Measurements from ENCODE around the gene PTHLH.

- no peak for TF ChIP-seq POLR2A (IDR thresholded peaks at IDR 0.05)
- TF ChIP-seq, protein P1, sequence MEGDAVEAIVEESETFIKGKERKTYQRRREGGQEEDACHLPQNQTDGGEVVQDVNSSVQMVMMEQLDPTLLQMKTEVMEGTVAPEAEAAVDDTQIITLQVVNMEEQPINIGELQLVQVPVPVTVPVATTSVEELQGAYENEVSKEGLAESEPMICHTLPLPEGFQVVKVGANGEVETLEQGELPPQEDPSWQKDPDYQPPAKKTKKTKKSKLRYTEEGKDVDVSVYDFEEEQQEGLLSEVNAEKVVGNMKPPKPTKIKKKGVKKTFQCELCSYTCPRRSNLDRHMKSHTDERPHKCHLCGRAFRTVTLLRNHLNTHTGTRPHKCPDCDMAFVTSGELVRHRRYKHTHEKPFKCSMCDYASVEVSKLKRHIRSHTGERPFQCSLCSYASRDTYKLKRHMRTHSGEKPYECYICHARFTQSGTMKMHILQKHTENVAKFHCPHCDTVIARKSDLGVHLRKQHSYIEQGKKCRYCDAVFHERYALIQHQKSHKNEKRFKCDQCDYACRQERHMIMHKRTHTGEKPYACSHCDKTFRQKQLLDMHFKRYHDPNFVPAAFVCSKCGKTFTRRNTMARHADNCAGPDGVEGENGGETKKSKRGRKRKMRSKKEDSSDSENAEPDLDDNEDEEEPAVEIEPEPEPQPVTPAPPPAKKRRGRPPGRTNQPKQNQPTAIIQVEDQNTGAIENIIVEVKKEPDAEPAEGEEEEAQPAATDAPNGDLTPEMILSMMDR (IDR thresholded peaks at IDR 0.05), result no peak
Measured at GRCh38 chr12:27971121-27971489, 1.4 kb downstream of the PTHLH start.
